ENCODE data around the gene ABCA3. TPM values are rescaled to one million over a fixed set of nuclear protein-coding genes. Genes with fewer than 3 reads are reported as not detected.

ABCA3 gene
- total and polyA plus RNA-seq, 9 donors, result 7.5 to 17.6 (median 14.8) TPM

DNA sequence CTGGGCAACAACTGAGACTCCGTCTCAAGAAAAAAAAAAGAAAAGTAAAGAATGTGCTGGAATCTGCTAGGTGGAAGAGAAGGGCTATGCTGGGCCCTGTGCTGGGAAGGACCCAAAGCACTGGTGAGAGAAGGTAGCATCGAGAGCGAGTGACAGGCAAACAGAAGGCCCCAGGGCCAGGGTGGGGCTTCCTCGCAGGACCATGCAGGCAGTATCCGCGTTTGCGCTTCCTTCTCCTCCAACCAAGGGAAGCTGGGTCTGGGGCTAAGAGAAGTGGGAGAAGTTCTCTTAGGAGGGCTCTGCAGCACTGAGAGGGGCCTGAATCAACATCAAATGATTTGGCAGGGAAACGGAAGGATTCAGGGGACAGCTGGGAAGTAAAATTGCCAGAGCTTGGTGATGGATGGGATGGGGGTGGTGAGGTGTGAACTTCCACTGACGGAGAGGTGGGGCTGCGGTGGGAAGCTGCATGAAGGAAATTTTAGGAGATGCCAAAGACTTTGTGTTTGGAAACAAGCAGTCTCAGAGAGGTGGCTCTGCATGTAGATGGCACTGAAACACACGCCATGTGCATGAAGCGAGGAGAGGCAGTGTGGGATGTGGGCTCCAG, 83.9 kb downstream of the ABCA3 start:
- H3K27me3 ChIP-seq (ENCODE audit: control insufficient read depth, insufficient read depth, low read length), result no peaks in the 10 kb centered on the region
- peaks cover 7% of the 10 kb centered on the region for H3K4me1 ChIP-seq (ENCODE audit: control insufficient read depth, insufficient read depth, low read length)
- H3K9me3 ChIP-seq (replicated peaks; ENCODE audit: control insufficient read depth, low read depth, low read length), result no peaks in the 10 kb centered on the region
- peaks cover 69% of the 10 kb centered on the region for H3K36me3 ChIP-seq (ENCODE audit: control insufficient read depth, insufficient read depth, low read length)
- no peak overlapping the region for H3K27ac ChIP-seq (ENCODE audit: low read length)
- 76% methylated on average over 8 of the region's 12 CpGs for WGBS (ENCODE audit: insufficient coverage)
- H3K4me3 ChIP-seq (ENCODE audit: low read length), result no peak overlapping the region
- DNase-seq, result no peak

DNA sequence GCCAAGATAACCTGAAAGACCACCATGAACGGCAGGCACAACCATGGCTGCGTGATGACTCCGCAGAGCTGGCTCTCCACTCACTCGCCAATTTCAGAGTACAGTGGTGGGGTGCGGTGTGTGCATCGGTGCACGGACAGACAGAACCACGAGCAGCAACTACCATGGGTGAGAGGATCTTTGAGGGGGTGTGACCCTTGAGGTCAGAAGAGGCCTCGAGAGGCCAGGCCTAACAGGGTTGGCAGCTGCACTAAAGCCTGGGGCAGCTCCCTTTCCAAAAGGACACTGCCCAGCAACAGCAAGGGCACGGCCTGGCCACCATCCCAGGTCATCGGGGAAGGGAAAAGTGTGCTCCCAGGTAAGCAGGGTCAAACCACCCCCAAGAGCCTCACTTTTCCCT, 87.2 kb downstream of the ABCA3 start:
- no peak for DNase-seq
- H3K4me3 ChIP-seq (ENCODE audit: low read length), result no peak overlapping the region
- 84% methylated on average over 8 of the region's 11 CpGs for WGBS (ENCODE audit: insufficient coverage)
- no peaks in the 10 kb centered on the region for H3K9me3 ChIP-seq (replicated peaks; ENCODE audit: control insufficient read depth, low read depth, low read length)
- H3K27me3 ChIP-seq (ENCODE audit: control insufficient read depth, insufficient read depth, low read length), result no peaks in the 10 kb centered on the region
- H3K36me3 ChIP-seq (ENCODE audit: control insufficient read depth, insufficient read depth, low read length), result peaks cover 59% of the 10 kb centered on the region
- peaks cover 16% of the 10 kb centered on the region for H3K4me1 ChIP-seq (ENCODE audit: control insufficient read depth, insufficient read depth, low read length)
- no peak overlapping the region for H3K27ac ChIP-seq (ENCODE audit: low read length)

DNA sequence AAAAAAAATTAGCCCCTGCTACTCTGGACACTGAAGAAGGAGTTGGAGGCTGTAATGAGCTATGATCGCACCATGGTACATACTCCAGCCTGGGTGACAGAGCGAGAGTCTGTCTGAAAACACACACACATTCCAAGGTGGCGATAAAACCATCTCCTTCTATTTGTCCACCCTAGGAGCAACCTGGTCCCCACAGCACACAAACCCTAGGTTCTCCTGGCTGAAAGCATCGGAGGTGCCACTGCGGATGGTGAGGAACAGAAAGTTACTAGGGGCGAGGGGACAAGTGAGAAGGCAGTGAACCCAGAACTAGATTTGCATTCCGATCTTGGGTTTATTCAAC, 87.8 kb downstream of the ABCA3 start:
- H3K4me3 ChIP-seq (ENCODE audit: low read length), result no peak overlapping the region
- no peaks in the 10 kb centered on the region for H3K9me3 ChIP-seq (replicated peaks; ENCODE audit: control insufficient read depth, low read depth, low read length)
- WGBS (ENCODE audit: insufficient coverage), result no CpG with 5 or more reads among the region's 7 CpGs
- peaks cover 56% of the 10 kb centered on the region for H3K36me3 ChIP-seq (ENCODE audit: control insufficient read depth, insufficient read depth, low read length)
- no peak overlapping the region for H3K27ac ChIP-seq (ENCODE audit: low read length)
- no peak for DNase-seq
- H3K27me3 ChIP-seq (ENCODE audit: control insufficient read depth, insufficient read depth, low read length), result no peaks in the 10 kb centered on the region
- H3K4me1 ChIP-seq (ENCODE audit: control insufficient read depth, insufficient read depth, low read length), result peaks cover 16% of the 10 kb centered on the region

DNA sequence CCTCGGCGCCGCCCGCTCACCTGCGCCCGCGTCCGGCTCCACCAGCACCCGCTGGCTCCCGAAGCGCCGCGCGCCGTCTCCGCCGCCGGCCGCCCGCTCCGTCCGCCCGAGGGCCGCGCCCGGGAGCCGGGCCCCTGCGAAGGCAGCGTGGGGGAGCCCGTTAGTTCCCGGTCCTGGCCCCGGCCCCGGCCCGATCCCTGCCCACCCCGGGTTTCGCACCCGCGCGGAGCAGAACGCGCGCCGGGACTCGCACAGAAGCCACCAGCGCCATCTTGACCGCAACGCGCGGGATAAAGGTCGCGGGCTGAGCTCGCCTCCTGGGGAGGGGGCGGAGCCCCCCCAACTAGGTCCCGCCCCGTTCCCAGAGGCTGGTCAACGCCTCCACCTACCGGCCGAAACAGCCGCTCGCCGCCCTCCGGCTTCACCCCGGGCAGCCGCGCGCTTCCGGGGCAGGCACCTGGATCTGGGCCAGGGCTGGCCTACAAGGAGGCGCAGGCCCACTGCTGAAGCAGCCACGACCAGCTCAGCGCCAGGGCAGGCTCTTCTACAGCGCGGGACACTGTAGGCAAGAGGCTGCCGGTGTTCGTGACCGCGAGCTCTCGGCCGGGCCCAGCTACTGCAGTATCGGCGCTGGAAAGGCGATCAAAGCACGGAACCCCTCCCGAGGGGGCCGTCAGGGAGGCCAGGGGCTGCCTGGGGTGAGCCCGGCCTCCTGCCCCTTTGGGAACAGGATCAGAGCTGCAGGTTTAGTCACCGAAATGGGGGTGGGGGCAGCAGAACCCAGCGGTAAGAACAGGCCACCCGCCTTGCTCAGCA, 89.0 kb downstream of the ABCA3 start, which contains the start of gene ECI1:
Gene ECI1, minus strand, starts transcription at position 292 of the 816 bp plus-strand sequence. Its CDS starts 21 bp downstream, at position 271.
- peak; percentile 97 for DNase-seq
- H3K36me3 ChIP-seq (ENCODE audit: control insufficient read depth, insufficient read depth, low read length), result peaks cover 55% of the 10 kb centered on the region
- WGBS (ENCODE audit: insufficient coverage), result 2% methylated on average over 85 of the region's 88 CpGs
- H3K4me3 ChIP-seq (ENCODE audit: low read length), result peak within 1 kb of the TSS; percentile 68
- no peaks in the 10 kb centered on the region for H3K27me3 ChIP-seq (ENCODE audit: control insufficient read depth, insufficient read depth, low read length)
- H3K4me1 ChIP-seq (ENCODE audit: control insufficient read depth, insufficient read depth, low read length), result peaks cover 16% of the 10 kb centered on the region
- H3K9me3 ChIP-seq (replicated peaks; ENCODE audit: control insufficient read depth, low read depth, low read length), result no peaks in the 10 kb centered on the region
- H3K27ac ChIP-seq (ENCODE audit: low read length), result peak within 1 kb of the TSS; percentile 81

DNA sequence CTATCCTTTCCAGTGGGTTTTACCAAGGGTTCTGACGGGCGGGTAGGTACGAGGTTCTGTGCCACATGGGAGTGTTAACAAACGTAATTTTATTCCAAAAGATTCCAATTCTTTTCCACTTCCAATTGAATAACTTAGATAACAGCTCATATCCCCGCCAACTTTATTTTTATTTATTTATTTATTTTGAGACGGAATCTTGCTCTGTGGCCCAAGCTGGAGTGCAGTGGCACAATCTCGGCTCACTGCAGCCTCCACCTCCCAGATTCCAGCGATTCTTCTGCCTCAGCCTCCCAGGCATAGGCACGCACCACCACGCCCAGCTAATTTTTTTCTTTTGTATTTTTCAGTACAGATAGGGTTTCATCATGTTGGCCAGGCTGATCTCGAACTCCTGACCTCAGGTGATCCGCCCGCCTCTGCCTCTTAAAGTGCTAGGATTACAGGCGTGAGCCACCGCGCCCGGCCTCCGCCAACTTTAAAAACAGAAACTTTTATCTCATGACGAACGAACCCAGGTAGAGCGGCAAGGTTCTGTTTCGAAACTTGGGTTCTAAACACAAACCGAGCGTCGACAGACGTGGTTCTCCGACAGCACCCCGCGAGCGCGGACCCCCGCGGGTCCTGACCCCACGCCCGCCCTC, 89.8 kb downstream of the ABCA3 start:
- DNase-seq, result no peak
- H3K36me3 ChIP-seq (ENCODE audit: control insufficient read depth, insufficient read depth, low read length), result peaks cover 55% of the 10 kb centered on the region

DNA sequence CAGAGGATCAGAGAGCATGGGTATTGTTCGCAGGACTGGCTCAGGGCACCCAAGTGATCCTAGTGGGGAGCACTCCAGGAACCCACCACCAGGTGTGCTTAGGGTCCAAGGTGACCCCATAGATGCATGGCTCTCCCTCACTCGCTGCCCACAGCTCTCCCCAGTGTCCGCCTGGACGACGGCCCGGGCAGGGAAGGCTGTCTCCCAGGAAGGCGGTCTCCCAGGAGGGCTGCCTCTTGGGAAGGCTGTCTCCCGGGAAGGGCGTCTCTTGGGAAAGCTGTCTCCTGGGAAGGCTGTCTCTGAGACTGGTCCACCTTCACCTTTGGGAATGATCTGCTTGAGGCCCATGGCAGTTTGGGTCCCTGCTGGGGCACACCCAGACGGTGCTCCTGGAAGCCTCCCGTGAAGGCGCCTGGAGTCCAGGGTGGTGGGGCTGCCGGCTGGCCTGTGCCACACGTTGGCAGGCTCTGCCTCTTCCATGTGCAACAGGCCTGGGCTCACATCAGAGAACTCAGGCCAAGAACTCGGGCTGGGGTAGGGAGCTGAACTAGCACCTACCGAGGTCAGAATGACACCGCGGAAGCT, 94.1 kb downstream of the ABCA3 start:
- Histone ChIP-seq H3K36me3 (ENCODE audit: control insufficient read depth, insufficient read depth, low read length) (peaks cover 61% of the 10 kb centered on the region), H3K27ac (ENCODE audit: low read length) (no peak overlapping the region), H3K4me3 (ENCODE audit: low read length) (no peak overlapping the region), H3K27me3 (ENCODE audit: control insufficient read depth, insufficient read depth, low read length) (no peaks in the 10 kb centered on the region), H3K4me1 (ENCODE audit: control insufficient read depth, insufficient read depth, low read length) (peaks cover 8% of the 10 kb centered on the region), H3K9me3 (replicated peaks; ENCODE audit: control insufficient read depth, low read depth, low read length) (no peaks in the 10 kb centered on the region)
- 91% methylated on average over 15 of the region's 18 CpGs for WGBS (ENCODE audit: insufficient coverage)
- no peak for DNase-seq

More for the DNA sequence above, 89.8 kb downstream of the ABCA3 start:
- peaks cover 16% of the 10 kb centered on the region for H3K4me1 ChIP-seq (ENCODE audit: control insufficient read depth, insufficient read depth, low read length)
- no peaks in the 10 kb centered on the region for H3K27me3 ChIP-seq (ENCODE audit: control insufficient read depth, insufficient read depth, low read length)
- peak overlapping the region; percentile 74 for H3K27ac ChIP-seq (ENCODE audit: low read length)
- H3K4me3 ChIP-seq (ENCODE audit: low read length), result peak overlapping the region; percentile 68
- 0% methylated on average over 25 of the region's 35 CpGs for WGBS (ENCODE audit: insufficient coverage)
- no peaks in the 10 kb centered on the region for H3K9me3 ChIP-seq (replicated peaks; ENCODE audit: control insufficient read depth, low read depth, low read length)

DNA sequence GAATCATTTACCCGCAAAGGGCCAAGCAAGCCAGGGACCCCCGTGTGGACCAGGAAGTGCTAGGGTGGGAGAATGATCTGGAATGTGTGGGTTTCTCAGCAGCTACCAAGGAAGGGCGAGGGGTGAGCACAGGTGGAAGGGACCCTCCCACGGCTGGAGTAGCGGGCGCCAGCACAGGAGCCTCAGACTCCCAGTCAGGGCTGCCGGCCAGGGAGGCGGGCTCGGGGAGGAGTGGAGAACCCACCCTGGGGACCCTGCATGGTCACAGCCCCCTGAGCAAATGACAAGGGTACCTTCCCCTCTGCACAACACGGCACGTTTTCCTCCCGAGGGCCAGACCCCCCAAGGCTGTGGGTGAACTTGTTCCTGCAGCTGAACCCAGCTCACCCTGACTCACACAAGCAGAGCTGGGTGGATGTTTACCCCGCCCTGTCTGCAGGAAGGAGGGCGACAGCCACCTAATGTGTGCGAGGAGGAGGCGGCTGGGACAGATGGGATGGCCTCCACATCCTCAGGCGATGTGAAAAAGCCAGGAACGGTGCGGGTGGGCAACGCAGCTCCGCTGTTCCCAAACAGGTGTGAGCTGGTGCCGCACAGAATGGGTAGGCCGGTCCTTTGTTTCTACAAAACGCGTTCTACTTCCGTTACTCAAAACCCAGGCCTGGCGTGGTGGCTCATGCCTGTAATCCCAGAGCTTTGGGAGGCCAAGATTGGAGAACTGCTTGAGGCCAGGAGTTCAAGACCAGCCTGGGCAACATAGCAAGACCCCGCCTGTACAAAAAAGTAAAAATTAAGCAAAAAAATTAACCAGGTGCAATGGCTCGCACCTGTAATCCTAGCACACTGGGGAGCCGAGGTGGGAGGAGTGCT, 95.4 kb downstream of the ABCA3 start:
- Histone ChIP-seq H3K27ac (ENCODE audit: low read length) (no peak overlapping the region), H3K9me3 (replicated peaks; ENCODE audit: control insufficient read depth, low read depth, low read length) (no peaks in the 10 kb centered on the region), H3K4me3 (ENCODE audit: low read length) (no peak overlapping the region), H3K27me3 (ENCODE audit: control insufficient read depth, insufficient read depth, low read length) (no peaks in the 10 kb centered on the region), H3K36me3 (ENCODE audit: control insufficient read depth, insufficient read depth, low read length) (peaks cover 70% of the 10 kb centered on the region), H3K4me1 (ENCODE audit: control insufficient read depth, insufficient read depth, low read length) (peaks cover under 1% of the 10 kb centered on the region)
- DNase-seq, result no peak
- 94% methylated on average over 27 of the region's 30 CpGs for WGBS (ENCODE audit: insufficient coverage)

DNA sequence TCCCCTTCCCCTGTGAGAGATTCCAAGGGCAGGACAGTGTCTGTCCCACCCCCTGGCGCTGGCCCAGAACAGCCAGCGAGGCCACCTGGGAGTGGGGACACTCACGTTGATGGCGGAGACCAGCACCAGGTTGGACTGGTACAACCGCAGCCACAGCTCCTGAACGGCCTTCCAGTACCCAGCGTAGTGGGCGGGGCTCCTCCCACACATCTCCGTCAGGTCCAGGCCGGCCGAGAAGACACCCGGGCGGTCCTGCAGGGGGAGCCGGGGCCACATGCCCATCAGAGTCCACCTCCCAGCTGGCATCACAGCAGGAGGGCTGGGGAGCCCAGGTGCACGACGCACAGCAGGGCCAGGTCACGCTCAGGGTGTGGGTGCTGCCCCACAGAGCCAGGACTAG, 96.2 kb downstream of the ABCA3 start:
- 71% methylated on average over 14 of the region's 17 CpGs for WGBS (ENCODE audit: insufficient coverage)
- no peak overlapping the region for H3K27ac ChIP-seq (ENCODE audit: low read length)

DNA sequence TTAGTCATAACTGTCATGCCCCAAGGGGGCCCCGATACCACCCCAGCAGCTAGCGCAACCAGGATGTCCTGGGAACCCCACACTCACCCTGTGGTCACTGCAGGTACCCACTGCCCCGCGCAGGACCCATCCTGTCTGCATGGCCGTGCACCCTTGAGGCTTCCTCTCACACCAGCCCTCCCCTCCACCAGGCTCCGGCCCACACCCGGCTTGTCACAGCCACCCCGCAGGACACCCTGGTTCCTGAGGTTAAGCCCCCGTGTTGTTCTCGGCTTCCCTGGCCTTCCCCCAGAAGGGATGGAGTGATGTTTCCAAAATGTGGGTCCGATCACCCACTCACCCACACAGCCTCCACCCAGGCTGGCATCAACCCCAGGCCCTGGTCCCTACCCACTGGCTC, 96.7 kb downstream of the ABCA3 start:
- Histone ChIP-seq H3K36me3 (ENCODE audit: control insufficient read depth, insufficient read depth, low read length) (peaks cover 79% of the 10 kb centered on the region), H3K4me3 (ENCODE audit: low read length) (no peak overlapping the region), H3K9me3 (replicated peaks; ENCODE audit: control insufficient read depth, low read depth, low read length) (no peaks in the 10 kb centered on the region), H3K27me3 (ENCODE audit: control insufficient read depth, insufficient read depth, low read length) (no peaks in the 10 kb centered on the region), H3K27ac (ENCODE audit: low read length) (no peak overlapping the region), H3K4me1 (ENCODE audit: control insufficient read depth, insufficient read depth, low read length) (no peaks in the 10 kb centered on the region)
- DNase-seq, result no peak
- 99% methylated on average over 7 of the region's 11 CpGs for WGBS (ENCODE audit: insufficient coverage)

More for the DNA sequence above, 96.2 kb downstream of the ABCA3 start:
- Histone ChIP-seq H3K9me3 (replicated peaks; ENCODE audit: control insufficient read depth, low read depth, low read length) (no peaks in the 10 kb centered on the region), H3K36me3 (ENCODE audit: control insufficient read depth, insufficient read depth, low read length) (peaks cover 75% of the 10 kb centered on the region), H3K4me1 (ENCODE audit: control insufficient read depth, insufficient read depth, low read length) (no peaks in the 10 kb centered on the region), H3K4me3 (ENCODE audit: low read length) (no peak overlapping the region), H3K27me3 (ENCODE audit: control insufficient read depth, insufficient read depth, low read length) (no peaks in the 10 kb centered on the region)
- no peak for DNase-seq

Measured in muscle of leg (tissue), 11 donors.